HG03175 (cell line): ENCODE results near the gene ATP10D.
"Not testable (repeated sequence)": the region's sequence is repeated elsewhere in the genome, so short reads cannot be mapped to it uniquely, and the experiment has no call there.

ENCODE experiments used
- ATAC-seq: cut with Tn5 transposase; IDR thresholded peaks from one replicate; pipeline ENCODE4 v1.9.1; 2021; ENCODE audit warnings: mild to moderate bottlenecking, moderate library complexity; ENCODE audit not compliant: unreplicated experiment

The ATP10D gene

DNA sequence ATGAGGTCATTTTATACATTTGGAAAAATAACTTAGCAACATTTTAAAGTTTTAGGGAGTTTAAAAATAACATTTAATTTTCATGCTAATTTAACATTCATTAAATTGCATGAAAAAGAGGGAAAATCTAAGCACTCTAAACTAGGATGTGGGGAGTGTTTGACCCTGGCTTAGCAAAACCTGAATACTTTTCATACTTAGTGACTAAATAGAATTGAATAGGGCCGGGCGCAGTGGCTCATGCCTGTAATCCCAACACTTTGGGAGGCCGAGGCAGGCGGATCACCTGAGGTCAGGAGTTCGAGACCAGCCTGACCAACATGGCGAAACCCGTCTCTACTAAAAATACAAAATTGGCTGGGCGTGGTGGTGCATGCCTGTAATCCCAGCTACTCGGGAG lies 1.7 kb downstream of the ATP10D start:
- not testable (repeated sequence) for ATAC-seq

DNA sequence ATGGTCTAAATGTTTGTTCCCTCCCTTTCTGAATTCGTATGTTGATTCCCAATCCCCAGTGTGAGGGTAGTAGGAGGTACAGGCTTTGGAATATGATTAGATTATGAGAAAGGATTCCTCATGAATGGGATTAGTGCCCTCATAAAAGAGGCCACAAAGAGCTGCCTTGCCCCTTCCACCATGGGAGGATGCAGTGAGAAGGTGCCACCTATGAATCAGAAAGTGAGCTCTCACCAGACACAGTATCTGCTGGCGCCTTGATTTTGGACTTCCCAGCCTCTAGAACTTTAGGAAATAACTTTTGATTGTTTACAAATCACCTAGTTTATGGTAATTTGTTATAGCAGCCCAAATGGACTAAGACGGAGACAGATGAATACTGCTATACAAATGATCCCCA lies 3.6 kb downstream of the ATP10D start:
- ATAC-seq, result no peak

DNA sequence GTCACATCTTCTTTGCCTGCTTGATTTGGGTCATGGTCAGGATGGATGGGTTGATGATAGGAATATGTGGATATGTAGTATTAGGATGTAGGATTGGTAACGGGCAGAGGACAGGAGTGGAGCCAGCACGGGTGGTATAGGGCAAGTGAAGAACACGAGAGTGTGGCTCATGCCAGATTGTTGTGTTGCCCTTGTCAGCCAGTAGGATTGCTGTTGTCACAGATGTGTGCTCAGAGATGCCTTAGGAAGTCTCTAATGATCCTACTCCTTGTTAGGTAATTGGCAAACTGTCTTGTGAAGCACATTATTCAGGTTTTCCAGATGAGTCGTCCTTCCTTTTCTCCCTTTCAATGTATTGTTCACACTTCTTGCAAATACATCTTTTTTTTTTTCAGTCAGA lies 5.5 kb downstream of the ATP10D start:
- peak; percentile 72 for ATAC-seq

GRCh38 chr4:47493238-47494123 lies 8.4 kb downstream of the ATP10D start:
- ATAC-seq, result peak; percentile 55

DNA sequence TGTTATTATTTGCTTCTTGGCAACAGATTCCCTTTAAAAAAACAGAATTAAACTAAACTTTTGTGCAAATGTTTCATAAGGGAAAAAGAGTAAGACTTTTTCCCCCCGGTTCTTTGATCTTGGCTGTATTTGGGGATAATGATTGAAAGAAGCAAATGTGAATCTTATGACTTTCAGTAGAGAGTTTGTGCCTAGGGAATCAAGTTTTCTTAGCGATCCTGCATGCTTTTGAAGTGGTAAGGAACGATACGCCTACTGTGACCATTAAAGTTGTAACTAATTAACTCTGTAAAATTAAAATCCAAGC lies 9.0 kb downstream of the ATP10D start:
- ATAC-seq, result no peak

DNA sequence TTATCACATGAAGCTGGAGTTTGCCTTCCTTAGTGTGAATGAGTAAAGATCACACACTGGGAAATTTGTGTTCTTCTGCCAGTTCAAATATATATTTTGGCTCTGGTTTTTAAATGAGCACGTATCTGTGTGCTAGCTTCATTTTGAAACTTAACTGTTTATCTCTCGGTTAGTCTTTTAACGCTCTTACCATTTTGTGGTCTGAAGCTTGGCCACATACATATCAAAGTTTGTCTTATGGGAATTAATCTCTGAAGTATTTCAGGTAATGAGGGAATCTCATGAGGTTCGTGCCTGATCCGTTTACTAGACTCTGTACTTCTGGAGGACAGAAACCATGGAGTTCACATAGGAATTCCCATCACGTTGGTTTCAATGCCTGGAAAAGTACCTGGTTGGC lies 13.8 kb downstream of the ATP10D start:
- ATAC-seq, result no peak

DNA sequence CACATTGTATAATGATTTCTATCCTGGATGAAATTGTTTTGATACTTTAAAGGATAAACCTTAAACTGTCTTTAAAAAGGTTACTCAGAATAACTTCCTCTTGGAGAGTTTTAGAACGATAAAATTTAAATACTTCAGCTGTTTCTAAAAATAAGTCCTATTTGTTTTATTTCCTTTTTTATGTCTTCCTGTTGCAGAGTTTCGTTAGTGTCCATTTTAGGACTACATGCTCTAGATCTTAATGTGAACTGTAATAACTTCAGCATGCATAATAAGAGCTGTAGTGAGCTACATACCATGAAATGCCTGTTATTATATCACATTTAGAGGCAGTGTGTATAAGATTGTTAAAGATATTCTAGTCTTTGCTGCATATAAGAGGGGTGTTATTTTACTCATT lies 14.6 kb downstream of the ATP10D start:
- ATAC-seq, result peak; percentile 41

GRCh38 chr4:47500776-47501175 lies 15.7 kb downstream of the ATP10D start:
- no peak for ATAC-seq

GRCh38 chr4:47505147-47505546 lies 20.1 kb downstream of the ATP10D start:
- no peak for ATAC-seq

- ATAC-seq, result no peak
Measured at GRCh38 chr4:47505666-47506065, 20.6 kb downstream of the ATP10D start.

DNA sequence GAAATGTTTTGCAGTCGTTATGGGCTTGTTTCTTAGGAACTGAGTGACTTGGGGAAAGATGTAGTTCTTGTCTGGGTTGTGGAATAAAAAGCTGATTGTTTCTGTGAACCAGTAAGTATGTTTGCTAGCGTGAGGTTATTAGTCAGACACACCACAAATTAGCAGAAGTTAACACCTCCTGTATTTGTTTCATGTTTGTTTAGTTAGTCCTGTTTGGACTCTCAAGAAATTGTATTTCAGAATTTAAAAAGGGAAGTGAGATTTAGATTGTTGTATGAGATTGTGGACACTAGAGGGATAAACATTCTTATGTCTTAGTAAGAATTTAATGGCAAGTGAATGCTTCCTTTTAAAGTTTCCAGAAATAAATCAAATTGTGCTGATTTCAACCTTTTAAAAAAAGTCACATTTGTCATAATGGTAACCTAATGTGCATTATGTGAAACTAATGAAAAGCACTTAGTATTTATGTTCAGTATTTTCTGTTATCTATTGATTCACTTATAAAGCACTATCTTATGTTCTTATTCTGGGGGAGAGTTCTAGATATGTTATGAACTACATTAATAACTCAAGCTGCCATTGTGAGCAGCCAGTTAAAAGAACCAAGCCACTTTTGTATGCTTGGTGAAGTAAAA lies 25.6 kb downstream of the ATP10D start:
- ATAC-seq, result peak; percentile 98

DNA sequence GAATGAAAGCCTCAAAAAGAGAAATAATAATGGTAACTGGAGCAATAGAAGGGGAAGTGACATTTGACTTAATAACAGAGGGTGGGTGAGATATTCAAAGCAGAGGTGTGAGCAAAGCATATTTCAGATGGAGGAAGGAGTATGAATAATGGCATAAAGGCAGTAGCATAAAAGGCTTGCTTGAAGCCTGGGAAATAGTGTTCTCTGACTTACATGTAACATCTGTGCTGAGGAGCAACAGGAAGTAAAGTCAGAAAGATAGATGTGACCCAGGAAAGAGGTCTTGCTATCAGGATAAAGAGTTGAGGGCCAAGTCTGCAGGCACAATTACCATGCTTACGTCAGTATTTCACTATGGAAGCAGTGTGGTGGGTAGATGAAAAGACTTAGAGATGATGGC lies 28.4 kb downstream of the ATP10D start:
- ATAC-seq, result no peak

DNA sequence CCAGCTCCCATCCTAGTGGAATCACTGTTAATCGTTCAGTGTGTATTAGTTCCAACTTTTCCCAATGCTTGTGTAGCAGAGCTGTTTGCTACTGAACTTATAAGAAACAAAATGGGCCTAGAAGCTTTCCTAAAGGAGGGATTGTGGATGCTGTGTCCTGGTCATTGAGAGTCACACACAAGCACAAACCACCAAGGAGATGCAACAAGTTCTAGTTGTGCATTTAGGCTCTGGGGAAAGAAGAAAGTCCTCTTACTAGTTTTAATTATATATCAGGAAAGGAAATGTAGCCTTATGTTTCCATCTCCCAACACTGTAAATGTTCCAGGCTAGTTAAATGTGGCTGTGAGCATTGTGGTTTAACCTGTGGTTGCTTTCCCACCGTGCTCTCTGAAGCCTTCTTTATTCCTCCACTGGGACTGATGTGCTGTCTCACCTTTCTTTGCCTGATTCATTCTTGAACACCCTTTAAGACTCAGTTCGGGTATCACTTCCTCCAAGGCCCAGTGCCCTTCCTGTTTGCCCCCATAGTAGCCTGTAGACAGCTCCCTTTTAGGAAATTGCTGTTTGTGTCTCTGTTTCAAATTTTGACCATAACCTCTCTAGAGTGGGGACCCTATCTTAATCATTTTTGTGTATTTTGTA lies 34.3 kb downstream of the ATP10D start:
- peak; percentile 100 for ATAC-seq

DNA sequence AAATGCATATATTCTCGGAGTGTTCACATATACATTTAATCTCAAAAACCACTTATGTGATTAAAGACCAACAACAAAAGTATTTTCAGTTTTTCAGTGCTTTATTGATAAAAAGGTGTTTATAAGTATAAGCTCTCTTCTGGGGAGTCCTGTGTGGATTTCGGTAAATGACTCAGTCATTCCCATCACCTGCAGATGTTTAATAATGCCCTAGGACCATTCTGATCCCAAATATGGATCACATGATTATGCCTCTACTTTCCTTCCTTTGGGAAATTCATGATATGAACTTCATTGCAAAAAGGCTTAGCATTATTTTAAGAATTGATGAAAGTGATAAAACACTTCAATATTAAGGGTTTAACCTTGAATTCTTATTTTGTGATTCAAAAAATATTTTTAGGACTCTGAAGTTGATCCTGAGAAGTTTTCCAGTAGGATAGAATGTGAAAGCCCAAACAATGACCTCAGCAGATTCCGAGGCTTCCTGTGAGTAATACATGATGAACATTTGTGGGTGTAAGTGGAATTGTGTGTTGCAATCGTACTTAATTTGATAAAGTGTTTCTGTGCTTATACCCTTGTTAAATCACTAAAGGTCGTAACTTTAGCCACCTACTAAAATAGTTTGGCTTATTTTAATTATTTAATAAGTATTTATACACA lies 40.2 kb downstream of the ATP10D start:
- ATAC-seq, result no peak

DNA sequence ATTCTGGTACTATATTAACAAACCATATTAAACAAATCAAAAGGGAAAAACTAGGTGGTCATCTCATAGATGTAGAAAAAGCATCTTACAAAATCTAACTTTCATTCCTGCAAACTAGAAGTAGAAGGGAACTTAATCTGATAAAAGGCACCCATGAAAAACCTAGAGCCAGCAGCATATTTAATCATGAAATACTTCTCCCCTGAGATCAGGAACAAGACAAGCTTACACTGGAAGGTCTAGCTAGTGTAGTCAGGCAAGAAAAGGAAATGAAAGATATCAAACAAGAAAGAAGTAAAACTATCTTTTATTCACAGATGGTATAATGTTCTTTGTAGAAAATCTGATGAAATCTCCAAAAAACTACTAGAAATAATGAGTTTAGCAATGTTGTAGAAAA lies 41.2 kb downstream of the ATP10D start:
- ATAC-seq, result no peak

- not testable (repeated sequence) for ATAC-seq
Measured at GRCh38 chr4:47528646-47529045, 43.6 kb downstream of the ATP10D start.

DNA sequence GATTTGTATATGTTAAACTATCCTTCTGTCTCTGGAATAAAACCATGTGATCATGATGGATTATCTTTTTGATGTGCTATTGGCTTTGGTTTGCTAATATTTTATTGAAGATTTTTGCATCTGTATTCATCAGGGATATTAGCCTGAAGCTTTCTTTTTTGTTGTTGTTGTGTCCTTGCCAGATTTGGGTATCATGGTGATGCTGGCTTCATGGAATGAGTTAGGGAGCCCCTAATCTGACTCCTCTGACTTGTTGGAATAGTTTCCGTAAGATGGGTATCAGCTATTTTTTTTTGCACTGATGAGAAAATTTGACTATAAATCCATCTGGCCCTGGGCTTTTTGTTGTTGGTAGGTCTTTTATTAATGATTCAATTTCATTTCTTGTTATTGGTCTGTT lies 45.7 kb downstream of the ATP10D start:
- no peak for ATAC-seq

DNA sequence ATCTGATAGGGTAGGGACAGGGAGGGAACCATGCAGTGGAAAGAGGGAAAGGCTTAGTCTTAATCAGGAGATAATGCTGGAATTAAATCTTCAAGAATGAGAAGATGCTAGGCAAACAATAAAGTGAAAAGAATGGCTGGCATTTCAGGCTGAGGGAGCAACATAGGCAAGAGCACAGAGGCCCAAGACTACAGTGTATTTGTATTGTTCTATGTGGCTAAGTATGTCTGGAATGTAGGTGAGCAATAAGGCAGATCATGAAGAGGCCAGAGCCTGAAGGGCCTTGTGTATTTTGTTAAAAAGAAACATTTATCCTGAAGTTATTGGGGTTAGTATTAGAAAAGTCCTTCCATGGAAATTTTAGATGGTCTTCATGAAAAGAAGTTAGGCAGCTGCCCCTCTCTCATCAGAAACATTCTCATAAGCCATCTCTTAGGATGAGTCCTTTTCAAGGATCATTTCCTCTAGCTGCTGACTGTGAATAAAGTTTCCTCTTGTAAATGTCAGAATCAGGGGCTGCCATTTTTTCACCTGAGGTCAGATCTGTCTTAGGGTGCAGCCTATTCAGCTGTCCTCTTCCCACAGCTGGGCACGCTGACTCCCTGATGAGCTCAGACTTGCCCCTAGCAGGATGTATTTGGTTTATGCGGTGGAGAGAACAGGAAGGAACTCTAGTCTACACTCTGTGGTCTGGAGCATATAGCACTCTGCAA lies 46.3 kb downstream of the ATP10D start:
- ATAC-seq, result peak; percentile 98

- peak; percentile 11 for ATAC-seq
Measured at GRCh38 chr4:47531954-47532321, 46.9 kb downstream of the ATP10D start.

DNA sequence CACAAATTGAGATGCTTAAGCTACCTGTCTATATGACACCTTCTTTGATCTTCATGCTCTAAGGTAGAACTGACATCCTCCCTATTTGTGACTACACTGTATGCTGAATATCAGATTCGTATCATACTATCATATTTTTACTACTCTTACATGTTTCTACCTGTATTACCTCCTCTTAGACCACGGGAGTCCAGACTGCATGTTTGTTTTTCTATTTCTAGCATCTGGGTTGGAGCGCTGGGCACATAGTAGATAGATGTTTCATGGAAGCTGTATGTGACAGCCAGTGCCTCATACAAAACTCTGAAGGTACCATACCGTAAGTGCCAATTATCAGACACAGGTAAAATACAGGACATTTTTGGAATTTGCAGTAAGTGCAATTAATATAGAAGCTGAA lies 47.6 kb downstream of the ATP10D start:
- ATAC-seq, result no peak
